A673 (cell line): ENCODE data around the gene TPST1.

Experiments used
- CTCF ChIP-seq: fragments of 300-800, 200-600 bp; sonication (generic); conservative IDR thresholded peaks from 2 replicates; pipeline ENCODE4 v1.5.1; 2017; ENCODE audit warnings: low read depth, mild to moderate bottlenecking, antibody characterized with exemption, low read length, moderate library complexity, mixed read lengths
- EZH2 ChIP-seq: fragments of 200-600 bp; sonication (generic); IDR thresholded peaks from 2 replicates; pipeline ENCODE4 v1.6.1; 2017; ENCODE audit warnings: borderline replicate concordance, low read depth, mild to moderate bottlenecking, mixed read lengths, antibody characterized with exemption, low read length; ENCODE audit not compliant: poor library complexity, severe bottlenecking

GRCh38 chr7:66339141-66339540, 134.0 kb downstream of the TPST1 start:
- no peak for TF ChIP-seq CTCF
- no peak for TF ChIP-seq EZH2
